Smooth muscle cell (in vitro differentiated cells): Measurements from ENCODE around the gene PARVB. TPM values are rescaled to one million over a fixed set of nuclear protein-coding genes. Genes with fewer than 3 reads are reported as not detected.

ENCODE experiments used
- DNase-seq: peaks from one replicate; lab custom pipeline; 2025; ENCODE audit not compliant: unreplicated experiment; lab: John Stamatoyannopoulos, UW
- H2AFZ ChIP-seq: fragments of 200-600 bp; sonication (generic); 2 replicates; pipeline ENCODE4 v1.6.0; 2016; ENCODE audit warnings: antibody characterized with exemption, low read depth, mild to moderate bottlenecking
- H3F3A ChIP-seq: fragments of 200-600 bp; sonication (generic); 2 replicates; pipeline ENCODE4 v1.6.0; 2017; ENCODE audit warnings: antibody characterized with exemption, low read depth
- H3K27ac ChIP-seq: fragments of 200-600 bp; sonication (generic); 2 replicates; pipeline ENCODE4 v1.5.1; 2016; ENCODE audit warnings: low read depth, mild to moderate bottlenecking
- H3K27me3 ChIP-seq: fragments of 200-600 bp; sonication (generic); 2 replicates; pipeline ENCODE4 v1.6.1; 2016; ENCODE audit warnings: low read depth, mild to moderate bottlenecking
- H3K36me3 ChIP-seq: fragments of 200-600 bp; sonication (generic); 2 replicates; pipeline ENCODE4 v1.5.1; 2016; ENCODE audit warnings: low read depth
- H3K4me1 ChIP-seq: fragments of 200-600 bp; sonication (generic); 2 replicates; pipeline ENCODE4 v1.5.1; 2016; ENCODE audit warnings: low read depth
- H3K4me2 ChIP-seq: fragments of 200-600 bp; sonication (generic); 2 replicates; pipeline ENCODE4 v1.6.0; 2016; ENCODE audit warnings: mild to moderate bottlenecking
- H3K4me3 ChIP-seq: fragments of 200-600 bp; sonication (generic); 2 replicates; pipeline ENCODE4 v1.5.1; 2016; ENCODE audit warnings: mild to moderate bottlenecking
- H3K79me2 ChIP-seq: fragments of 200-600 bp; sonication (generic); 2 replicates; pipeline ENCODE4 v1.6.0; 2016; ENCODE audit warnings: low read depth, mild to moderate bottlenecking
- H3K9ac ChIP-seq: fragments of 200-600 bp; sonication (generic); 2 replicates; pipeline ENCODE4 v1.6.0; 2016; ENCODE audit warnings: low read depth
- H3K9me3 ChIP-seq: fragments of 200-600 bp; sonication (generic); replicated peaks from 2 replicates; pipeline ENCODE4 v1.5.1; 2016; ENCODE audit warnings: low read depth
- H4K20me1 ChIP-seq: fragments of 200-600 bp; sonication (generic); 2 replicates; pipeline ENCODE4 v1.6.0; 2016; ENCODE audit warnings: low read depth
- CTCF ChIP-seq: fragments of 200-600 bp; sonication (generic); IDR thresholded peaks from 2 replicates; pipeline ENCODE4 v1.5.1; 2017; ENCODE audit warnings: borderline replicate concordance, mild to moderate bottlenecking, antibody characterized with exemption; ENCODE audit not compliant: insufficient read depth, poor library complexity, severe bottlenecking
- WGBS: methylation state at CpG from one replicate; pipeline ENCODE4 v1.1.7; 2016; ENCODE audit warnings: low lambda C conversion rate; 5-methylcytosine and 5-hydroxymethylcytosine counted together
- polyA plus RNA-seq: library from polyadenylated mRNA; unstranded; fragments of >200 nt; fragmentation: Nextera tagmentation; extraction: Ambion mirVana; gene quantifications from 2 replicates; pipeline ENCODE4 v1.2.1, GENCODE V29; 2016
- total RNA-seq: library from RNA; depleted of rRNA; stranded (reverse); fragments of >200 nt; gene quantifications from 2 replicates; pipeline ENCODE4 v1.2.3, GENCODE V29; 2014

The PARVB gene
- total and polyA plus RNA-seq, 2 experiments from 2014 or later = 35.1 to 36.6 TPM

- Histone ChIP-seq H3F3A (no peaks in the 10 kb centered on the region), H3K4me1 (no peaks in the 10 kb centered on the region), H3K79me2 (no peaks in the 10 kb centered on the region), H3K9ac (no peak overlapping the region), H3K27me3 (no peaks in the 10 kb centered on the region), H4K20me1 (peaks cover 15% of the 10 kb centered on the region), H2AFZ (no peak overlapping the region), H3K27ac (no peak overlapping the region), H3K36me3 (no peaks in the 10 kb centered on the region), H3K4me3 (no peak overlapping the region), H3K9me3 (no peaks in the 10 kb centered on the region), H3K4me2 (no peak overlapping the region)
- WGBS = 98% methylated on average over 9 of the region's 9 CpGs
- TF ChIP-seq CTCF = no peak
- no peak for DNase-seq
These were observed 69.7 kb downstream of the PARVB start for GRCh38 chr22:44093791-44094190.

- no peaks in the 10 kb centered on the region for H3K9me3 ChIP-seq
- no peak for DNase-seq
- no peaks in the 10 kb centered on the region for H3F3A ChIP-seq
- H3K4me2 ChIP-seq = no peak overlapping the region
- TF ChIP-seq CTCF = no peak
- H3K9ac ChIP-seq = no peak overlapping the region
- no peaks in the 10 kb centered on the region for H3K79me2 ChIP-seq
- H3K36me3 ChIP-seq = no peaks in the 10 kb centered on the region
- no peaks in the 10 kb centered on the region for H3K4me1 ChIP-seq
- H4K20me1 ChIP-seq = peaks cover 13% of the 10 kb centered on the region
- 98% methylated on average over 14 of the region's 14 CpGs for WGBS
- no peak overlapping the region for H3K27ac ChIP-seq
- H3K27me3 ChIP-seq = no peaks in the 10 kb centered on the region
- no peak overlapping the region for H2AFZ ChIP-seq
- H3K4me3 ChIP-seq = no peak overlapping the region
These were observed 70.7 kb downstream of the PARVB start for GRCh38 chr22:44094751-44095302.

GRCh38 chr22:44096736-44097135 is 72.6 kb downstream of the PARVB start:
- no peak for DNase-seq
- H3K79me2 ChIP-seq = no peaks in the 10 kb centered on the region
- peaks cover under 1% of the 10 kb centered on the region for H4K20me1 ChIP-seq
- no peak overlapping the region for H3K27ac ChIP-seq
- no peak overlapping the region for H3K9ac ChIP-seq
- over 99% methylated on average over 11 of the region's 11 CpGs for WGBS
- H3K4me2 ChIP-seq = no peak overlapping the region
- no peaks in the 10 kb centered on the region for H3F3A ChIP-seq
- no peaks in the 10 kb centered on the region for H3K27me3 ChIP-seq
- no peak overlapping the region for H3K4me3 ChIP-seq
- no peaks in the 10 kb centered on the region for H3K36me3 ChIP-seq
- H3K9me3 ChIP-seq = no peaks in the 10 kb centered on the region
- TF ChIP-seq CTCF = no peak
- no peak overlapping the region for H2AFZ ChIP-seq
- no peaks in the 10 kb centered on the region for H3K4me1 ChIP-seq

GRCh38 chr22:44097263-44098020 is 73.3 kb downstream of the PARVB start:
- Histone ChIP-seq H3F3A (no peaks in the 10 kb centered on the region), H3K27ac (no peak overlapping the region), H3K9ac (no peak overlapping the region), H3K27me3 (no peaks in the 10 kb centered on the region), H3K79me2 (no peaks in the 10 kb centered on the region), H3K4me2 (no peak overlapping the region), H2AFZ (no peak overlapping the region), H3K9me3 (no peaks in the 10 kb centered on the region), H3K4me3 (no peak overlapping the region), H3K4me1 (no peaks in the 10 kb centered on the region), H4K20me1 (no peaks in the 10 kb centered on the region), H3K36me3 (no peaks in the 10 kb centered on the region)
- DNase-seq = no peak
- TF ChIP-seq CTCF = no peak
- WGBS = 95% methylated on average over 23 of the region's 23 CpGs
